Activated naive CD8-positive, alpha-beta T cell treated with anti-CD3 and anti-CD28 coated beads, Interleukin-2, amount 50 U/mL, for 24 hours (primary cell): ENCODE results near the gene RHOH.
A peak's percentile ranks its signal among the peaks of the same experiment; 100 is the strongest.
"Not testable (repeated sequence)": the region's sequence is repeated elsewhere in the genome, so short reads cannot be mapped to it uniquely, and the experiment has no call there.

Experiments used
- ATAC-seq: fragments of 150-1000 bp; cut with Tn5 transposase; one replicate; pipeline ENCODE4 v1.10.0; 2021
- DNase-seq: peaks from one replicate; pipeline ENCODE4 v3.0.0; 2021
- H3K27ac Mint-ChIP-seq: one replicate; pipeline ENCODE4 v1.8.0; 2021; ENCODE audit warnings: mild to moderate bottlenecking, mixed read lengths
- H3K27me3 Mint-ChIP-seq: one replicate; pipeline ENCODE4 v1.8.0; 2021; ENCODE audit warnings: mixed read lengths
- H3K36me3 Mint-ChIP-seq: one replicate; pipeline ENCODE4 v1.8.0; 2021; ENCODE audit warnings: low read depth, mixed read lengths
- H3K4me1 Mint-ChIP-seq: one replicate; pipeline ENCODE4 v1.8.0; 2021; ENCODE audit warnings: mixed read lengths
- H3K4me3 Mint-ChIP-seq: one replicate; pipeline ENCODE4 v1.8.0; 2021; ENCODE audit warnings: mild to moderate bottlenecking, moderate library complexity, mixed read lengths
- H3K9me3 Mint-ChIP-seq: one replicate; pipeline ENCODE4 v1.8.0; 2021; ENCODE audit warnings: mixed read lengths

RHOH gene

DNA sequence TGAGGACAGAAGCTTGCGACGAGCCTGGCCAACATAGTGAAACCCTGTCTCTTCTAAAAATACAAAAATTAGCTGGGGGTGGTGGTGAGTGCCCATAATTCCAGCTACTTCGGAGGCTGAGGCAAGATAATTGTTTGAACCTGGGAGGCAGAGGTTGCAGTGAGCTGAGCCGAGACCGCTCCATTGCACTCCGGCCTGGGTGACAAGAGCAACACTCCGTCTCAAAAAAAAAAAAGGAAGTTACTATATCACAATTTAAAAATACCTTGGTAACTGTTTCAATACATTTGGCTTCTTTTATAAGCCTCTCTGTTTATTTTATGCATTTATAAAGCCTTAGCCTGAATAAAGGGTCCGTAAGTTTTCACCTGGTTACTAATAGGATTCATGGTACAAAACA is 91.7 kb downstream of the RHOH start:
- Mint-ChIP-seq H3K27me3 (no peaks in the 10 kb centered on the region), H3K9me3 (peaks cover 9% of the 10 kb centered on the region), H3K4me3 (no peak overlapping the region), H3K36me3 (peaks cover 9% of the 10 kb centered on the region), H3K27ac (peak overlapping the region; percentile 95), H3K4me1 (peaks cover 86% of the 10 kb centered on the region)
- DNase-seq: no peak
- ATAC-seq: no peak

DNA sequence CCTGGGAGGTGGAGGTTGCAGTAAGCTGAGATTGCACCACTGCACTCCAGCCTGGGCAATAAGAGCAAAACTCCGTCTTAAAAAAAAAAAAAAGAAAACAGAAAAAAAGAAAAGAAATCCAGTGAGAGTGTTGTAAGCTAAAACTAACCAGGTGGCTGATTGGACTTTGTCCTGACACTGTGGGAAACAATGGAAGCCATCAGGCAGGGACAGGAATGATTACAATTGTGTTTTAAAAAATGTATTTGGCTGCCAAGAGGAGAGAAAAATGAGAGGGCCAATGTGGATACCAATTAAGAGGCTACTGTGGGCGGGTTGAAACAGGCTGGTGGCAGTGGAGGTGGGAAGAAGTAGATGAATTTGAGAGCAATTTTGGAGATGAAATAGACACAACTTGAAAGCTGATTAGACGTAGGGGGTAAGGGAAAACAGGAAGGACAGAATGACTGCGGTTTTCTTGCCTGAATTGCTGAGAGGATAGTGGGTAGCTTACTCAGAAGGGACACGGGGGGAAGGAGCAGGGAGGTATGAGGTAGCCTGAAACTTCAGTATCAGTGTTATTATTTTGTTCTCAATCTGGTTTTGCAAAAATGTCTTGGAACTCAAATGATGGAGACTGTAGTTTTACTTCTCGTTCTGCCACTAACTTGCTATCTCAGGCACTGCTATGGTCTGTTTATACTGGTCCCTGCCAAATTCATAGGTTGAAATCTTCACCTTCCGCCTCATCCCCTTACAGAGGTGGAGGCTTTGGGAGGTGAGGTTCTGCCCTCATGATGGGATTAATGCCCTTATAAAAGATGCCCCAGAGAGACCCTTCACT is 92.7 kb downstream of the RHOH start:
- no peaks in the 10 kb centered on the region for H3K27me3 Mint-ChIP-seq
- peak; percentile 83 for ATAC-seq
- H3K4me3 Mint-ChIP-seq: peak overlapping the region; percentile 64
- no peak for DNase-seq
- H3K27ac Mint-ChIP-seq: peak overlapping the region; percentile 95
- peaks cover 9% of the 10 kb centered on the region for H3K9me3 Mint-ChIP-seq
- H3K4me1 Mint-ChIP-seq: peaks cover 76% of the 10 kb centered on the region
- peaks cover 6% of the 10 kb centered on the region for H3K36me3 Mint-ChIP-seq

DNA sequence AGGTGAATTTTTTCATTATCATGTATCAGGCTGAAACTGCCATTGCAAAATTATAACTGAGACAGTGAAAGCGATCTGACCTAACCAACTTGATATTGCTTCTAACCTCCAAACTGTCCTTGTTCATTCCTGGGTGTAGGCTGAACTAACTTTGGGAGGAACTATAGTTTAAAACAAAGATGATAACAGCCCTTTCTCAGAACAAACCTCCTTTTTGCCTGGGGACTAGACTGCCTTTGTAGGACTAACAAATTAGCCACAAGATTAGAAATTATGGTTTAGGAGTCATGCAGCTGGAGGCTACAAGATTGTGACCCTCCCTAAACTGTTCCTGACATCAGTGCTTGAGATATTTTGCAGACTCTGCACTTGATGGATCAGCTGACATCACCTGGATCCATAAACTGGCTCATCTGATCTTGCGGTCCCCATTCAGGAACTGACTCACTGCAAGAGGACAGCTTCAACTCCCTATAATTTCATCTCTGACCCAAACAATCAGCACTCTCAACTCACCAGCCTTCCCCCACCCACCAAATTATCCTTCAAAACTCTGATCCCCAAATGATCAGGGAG is 93.9 kb downstream of the RHOH start:
- H3K27me3 Mint-ChIP-seq, DNase-seq, H3K36me3 Mint-ChIP-seq, H3K9me3 Mint-ChIP-seq, ATAC-seq: not testable (repeated sequence)
- Mint-ChIP-seq H3K4me3 (peak overlapping the region; percentile 1), H3K4me1 (peaks cover 66% of the 10 kb centered on the region), H3K27ac (peak overlapping the region; percentile 57)

DNA sequence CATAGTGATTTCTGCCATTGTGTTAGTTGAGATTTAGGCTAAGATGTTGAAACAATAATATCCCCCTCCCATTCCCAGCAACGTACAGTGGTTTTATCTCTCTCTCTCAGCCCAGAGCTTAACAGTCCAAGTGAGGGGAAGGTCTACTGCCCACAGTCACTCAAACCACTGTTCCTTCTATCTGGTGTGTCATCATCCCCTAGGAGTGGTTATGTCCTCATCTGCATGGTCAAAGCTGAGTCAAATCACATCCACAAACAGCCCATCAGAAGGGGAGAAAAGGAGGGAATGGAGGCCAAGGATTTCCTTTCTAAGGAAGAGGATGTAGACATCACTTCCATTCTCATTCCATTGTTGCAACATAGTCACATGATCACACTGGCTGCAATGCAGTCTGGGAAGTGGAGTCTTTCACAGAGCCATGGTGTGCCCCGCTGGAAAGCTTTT is 95.5 kb downstream of the RHOH start:
- Mint-ChIP-seq H3K27ac (peak overlapping the region; percentile 73), H3K4me3 (no peak overlapping the region)
- peak; percentile 46 for ATAC-seq

DNA sequence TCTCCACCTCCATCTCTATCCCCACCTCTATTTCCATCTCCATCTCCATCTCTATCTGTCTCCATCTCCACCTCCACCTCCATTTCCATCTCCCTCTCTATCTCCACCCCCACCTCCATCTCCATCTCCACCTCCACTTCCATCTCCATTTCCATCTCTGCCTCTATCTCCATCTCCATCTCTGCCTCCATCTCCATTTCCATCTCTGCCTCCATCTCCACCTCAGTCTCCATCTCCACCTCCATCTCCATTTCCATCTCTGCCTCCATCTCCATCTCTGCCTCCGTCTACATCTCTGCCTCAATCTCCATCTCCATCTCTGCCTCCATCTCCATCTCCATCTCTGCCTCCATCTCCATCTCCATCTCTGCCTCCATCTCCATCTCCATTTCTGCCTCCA is 97.5 kb downstream of the RHOH start:
- Mint-ChIP-seq H3K36me3 (peaks cover 3% of the 10 kb centered on the region), H3K27ac (no peak overlapping the region), H3K9me3 (peaks cover 12% of the 10 kb centered on the region), H3K27me3 (no peaks in the 10 kb centered on the region), H3K4me3 (no peak overlapping the region), H3K4me1 (peaks cover 66% of the 10 kb centered on the region)
- DNase-seq: no peak
- ATAC-seq: no peak

More for the DNA sequence above, 95.5 kb downstream of the RHOH start:
- no peak for DNase-seq
- peaks cover 65% of the 10 kb centered on the region for H3K4me1 Mint-ChIP-seq
- H3K27me3 Mint-ChIP-seq: no peaks in the 10 kb centered on the region
- peaks cover 12% of the 10 kb centered on the region for H3K9me3 Mint-ChIP-seq
- peaks cover 2% of the 10 kb centered on the region for H3K36me3 Mint-ChIP-seq

DNA sequence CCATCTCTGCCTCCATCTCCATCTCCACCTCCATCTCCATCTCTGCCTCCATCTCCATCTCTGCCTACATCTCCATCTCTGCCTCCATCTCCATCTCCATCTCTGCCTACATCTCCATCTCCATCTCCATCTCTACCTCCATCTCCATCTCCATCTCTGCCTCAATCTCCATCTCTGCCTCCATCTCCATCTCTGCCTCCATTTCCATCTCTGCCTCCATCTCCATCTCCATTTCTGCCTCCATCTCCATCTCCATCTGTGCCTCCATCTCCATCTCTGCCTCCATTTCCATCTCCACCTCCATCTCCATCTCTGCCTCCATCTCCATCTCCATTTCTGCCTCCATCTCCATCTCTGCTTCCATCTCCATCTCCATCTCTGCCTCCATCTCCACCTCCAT is 98.2 kb downstream of the RHOH start:
- not testable (repeated sequence) for ATAC-seq, H3K36me3 Mint-ChIP-seq, H3K4me3 Mint-ChIP-seq, DNase-seq, H3K27me3 Mint-ChIP-seq, H3K27ac Mint-ChIP-seq
- H3K4me1 Mint-ChIP-seq: peaks cover 66% of the 10 kb centered on the region
- H3K9me3 Mint-ChIP-seq: peaks cover 12% of the 10 kb centered on the region

DNA sequence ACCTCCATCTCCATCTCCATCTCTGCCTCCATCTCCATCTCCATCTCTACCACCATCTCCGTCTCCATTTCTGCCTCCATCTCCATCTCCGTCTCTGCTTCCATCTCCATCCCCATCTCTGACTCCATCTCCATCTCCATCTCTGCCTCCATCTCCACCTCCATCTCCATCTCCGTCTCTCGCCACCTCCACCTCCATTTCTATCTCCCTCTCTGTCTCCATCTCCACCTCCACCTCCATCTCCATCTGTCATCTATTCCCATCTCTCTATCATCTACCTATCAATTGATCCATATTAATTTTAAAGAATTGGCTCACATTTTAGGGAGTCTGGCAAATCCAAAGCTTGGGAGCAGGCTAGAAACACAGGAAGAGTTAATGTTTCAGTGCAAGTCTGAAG is 98.7 kb downstream of the RHOH start:
- Mint-ChIP-seq H3K27ac (no peak overlapping the region), H3K36me3 (peaks cover 3% of the 10 kb centered on the region), H3K4me1 (peaks cover 66% of the 10 kb centered on the region), H3K27me3 (no peaks in the 10 kb centered on the region), H3K4me3 (no peak overlapping the region), H3K9me3 (peaks cover 12% of the 10 kb centered on the region)
- no peak for DNase-seq
- ATAC-seq: no peak
